Measurements from ENCODE around the gene IFT43.

Gene IFT43

DNA sequence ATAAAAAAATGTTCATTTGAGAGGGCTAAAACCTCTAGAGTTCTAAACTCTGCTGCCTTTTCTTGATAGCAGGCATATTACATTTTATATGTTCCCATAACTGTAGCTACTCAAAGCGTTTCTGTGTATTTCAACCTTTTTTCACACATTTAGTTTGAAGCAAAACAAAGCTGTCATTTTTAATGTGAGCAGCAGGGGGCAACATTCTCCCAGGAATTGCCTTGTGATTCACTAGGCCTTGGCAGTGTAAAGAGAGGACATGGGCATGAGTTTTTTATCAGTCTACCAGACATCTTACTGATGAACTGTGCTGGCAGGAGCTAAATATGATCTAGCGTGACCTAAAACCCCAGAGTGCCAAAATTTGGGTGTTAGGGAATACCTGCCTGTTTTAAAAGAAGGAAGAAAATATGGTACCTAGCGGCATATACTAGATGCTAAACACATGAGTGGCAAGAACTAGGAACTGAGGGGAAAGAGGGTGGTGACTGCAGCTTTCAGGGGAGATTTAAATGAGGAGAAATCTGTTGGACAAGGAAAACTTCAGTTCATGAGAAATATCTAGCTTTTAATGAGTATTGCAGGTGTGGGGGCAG is 65.3 kb downstream of the IFT43 start:
- H3K4me3 ChIP-seq (ENCODE audit: low read depth, low read length): no peak overlapping the region
- no peak for TF ChIP-seq POLR2A (IDR thresholded peaks at IDR 0.05; ENCODE audit: extremely low read depth, insufficient read length)
- TF ChIP-seq, protein P1, sequence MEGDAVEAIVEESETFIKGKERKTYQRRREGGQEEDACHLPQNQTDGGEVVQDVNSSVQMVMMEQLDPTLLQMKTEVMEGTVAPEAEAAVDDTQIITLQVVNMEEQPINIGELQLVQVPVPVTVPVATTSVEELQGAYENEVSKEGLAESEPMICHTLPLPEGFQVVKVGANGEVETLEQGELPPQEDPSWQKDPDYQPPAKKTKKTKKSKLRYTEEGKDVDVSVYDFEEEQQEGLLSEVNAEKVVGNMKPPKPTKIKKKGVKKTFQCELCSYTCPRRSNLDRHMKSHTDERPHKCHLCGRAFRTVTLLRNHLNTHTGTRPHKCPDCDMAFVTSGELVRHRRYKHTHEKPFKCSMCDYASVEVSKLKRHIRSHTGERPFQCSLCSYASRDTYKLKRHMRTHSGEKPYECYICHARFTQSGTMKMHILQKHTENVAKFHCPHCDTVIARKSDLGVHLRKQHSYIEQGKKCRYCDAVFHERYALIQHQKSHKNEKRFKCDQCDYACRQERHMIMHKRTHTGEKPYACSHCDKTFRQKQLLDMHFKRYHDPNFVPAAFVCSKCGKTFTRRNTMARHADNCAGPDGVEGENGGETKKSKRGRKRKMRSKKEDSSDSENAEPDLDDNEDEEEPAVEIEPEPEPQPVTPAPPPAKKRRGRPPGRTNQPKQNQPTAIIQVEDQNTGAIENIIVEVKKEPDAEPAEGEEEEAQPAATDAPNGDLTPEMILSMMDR (IDR thresholded peaks at IDR 0.05; ENCODE audit: low read depth, low read length): peak; percentile 53
- TF ChIP-seq, protein P2, sequence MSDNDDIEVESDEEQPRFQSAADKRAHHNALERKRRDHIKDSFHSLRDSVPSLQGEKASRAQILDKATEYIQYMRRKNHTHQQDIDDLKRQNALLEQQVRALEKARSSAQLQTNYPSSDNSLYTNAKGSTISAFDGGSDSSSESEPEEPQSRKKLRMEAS (IDR thresholded peaks at IDR 0.05; ENCODE audit: low read depth, low read length): no peak
- DNase-seq (ENCODE audit: low read depth): peak; percentile 66

DNA sequence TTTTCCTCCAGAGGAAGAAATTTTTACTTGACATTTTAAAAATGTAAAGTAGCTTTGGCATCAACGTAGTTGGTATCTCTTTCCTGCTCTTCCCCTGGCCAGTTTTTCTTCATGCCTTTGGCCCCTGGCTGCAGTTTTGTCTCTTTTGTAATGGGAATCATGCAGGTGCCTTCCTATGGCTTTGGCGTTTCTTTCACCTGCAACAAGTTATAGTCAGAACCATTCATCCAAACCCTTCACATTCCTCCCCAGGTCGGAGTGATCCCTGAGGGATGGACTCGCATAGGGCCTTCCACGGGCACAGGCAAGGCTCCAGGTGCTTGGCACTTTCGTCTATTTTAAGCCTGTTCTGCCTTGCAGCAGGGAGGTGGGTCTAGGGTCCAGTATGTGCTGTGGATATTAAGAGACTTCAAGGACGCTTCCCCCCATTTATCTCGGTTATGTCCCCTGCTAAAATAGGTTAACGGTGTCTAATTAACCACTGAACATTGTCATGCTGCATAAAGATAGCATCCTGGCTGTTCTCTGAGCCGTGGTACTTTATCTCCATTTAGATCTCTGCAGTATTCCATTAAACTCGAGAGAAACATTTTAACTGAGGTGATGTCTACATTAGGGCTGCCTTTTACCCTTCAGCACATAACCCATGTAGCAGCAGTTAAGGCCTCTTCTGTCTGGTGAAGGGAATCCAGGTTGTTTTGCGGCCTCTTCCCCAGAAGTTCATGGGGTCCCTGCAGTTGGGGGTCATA is 66.3 kb downstream of the IFT43 start:
- H3K4me3 ChIP-seq (ENCODE audit: low read depth, low read length): no peak overlapping the region

DNA sequence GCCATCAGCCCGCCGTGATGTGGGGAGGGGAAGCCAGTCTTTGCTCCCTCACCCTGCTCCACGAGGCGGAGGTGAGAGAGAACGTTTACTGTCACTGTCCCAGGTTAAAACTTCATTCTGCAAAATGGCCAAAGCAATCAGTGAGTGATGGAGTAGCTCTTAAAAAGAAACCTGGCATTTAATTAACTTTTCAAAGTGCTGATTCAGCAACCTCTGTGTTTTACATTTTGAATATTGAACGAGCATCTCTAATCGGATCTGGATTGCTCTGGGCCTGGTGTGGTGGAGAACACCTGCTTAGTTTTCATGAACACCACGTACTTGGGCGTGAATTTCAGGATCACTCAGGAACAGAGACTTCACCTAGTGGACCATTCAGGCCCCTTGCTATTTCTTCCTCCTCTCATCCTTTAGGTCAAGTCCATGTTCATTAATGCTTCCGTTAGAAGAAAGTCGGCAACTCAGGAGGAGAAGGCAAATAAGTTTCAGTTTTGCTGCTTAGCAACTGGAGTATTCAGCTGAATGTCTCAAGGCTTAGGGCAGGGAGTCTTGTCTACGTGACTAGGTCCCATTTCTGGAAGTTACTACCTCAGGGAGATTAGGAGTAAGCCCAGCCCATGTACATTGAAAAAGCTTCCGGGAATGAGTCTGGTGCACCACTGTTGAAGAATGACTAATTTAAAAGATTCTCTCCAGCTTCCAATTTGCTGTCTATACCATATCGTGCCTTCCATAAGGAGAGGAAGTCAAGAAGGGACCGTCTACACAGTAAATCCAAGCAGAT is 68.2 kb downstream of the IFT43 start:
- H3K4me3 ChIP-seq (ENCODE audit: low read depth, low read length): no peak overlapping the region
- no peak for DNase-seq (ENCODE audit: low read depth)
- TF ChIP-seq, protein P1 (IDR thresholded peaks at IDR 0.05; ENCODE audit: low read depth, low read length): no peak
- TF ChIP-seq, protein P2 (IDR thresholded peaks at IDR 0.05; ENCODE audit: low read depth, low read length): no peak
- TF ChIP-seq MYC (IDR thresholded peaks at IDR 0.05; ENCODE audit: low read depth, low read length) (no peak), POLR2A (IDR thresholded peaks at IDR 0.05; ENCODE audit: extremely low read depth, insufficient read length) (no peak)

More for the DNA sequence above, 66.3 kb downstream of the IFT43 start:
- no peak for DNase-seq (ENCODE audit: low read depth)
- no peak for TF ChIP-seq POLR2A (IDR thresholded peaks at IDR 0.05; ENCODE audit: extremely low read depth, insufficient read length)
- TF ChIP-seq, protein P1 (IDR thresholded peaks at IDR 0.05; ENCODE audit: low read depth, low read length): no peak
- TF ChIP-seq, protein P2 (IDR thresholded peaks at IDR 0.05; ENCODE audit: low read depth, low read length): no peak
- no peak for TF ChIP-seq MYC (IDR thresholded peaks at IDR 0.05; ENCODE audit: low read depth, low read length)

DNA sequence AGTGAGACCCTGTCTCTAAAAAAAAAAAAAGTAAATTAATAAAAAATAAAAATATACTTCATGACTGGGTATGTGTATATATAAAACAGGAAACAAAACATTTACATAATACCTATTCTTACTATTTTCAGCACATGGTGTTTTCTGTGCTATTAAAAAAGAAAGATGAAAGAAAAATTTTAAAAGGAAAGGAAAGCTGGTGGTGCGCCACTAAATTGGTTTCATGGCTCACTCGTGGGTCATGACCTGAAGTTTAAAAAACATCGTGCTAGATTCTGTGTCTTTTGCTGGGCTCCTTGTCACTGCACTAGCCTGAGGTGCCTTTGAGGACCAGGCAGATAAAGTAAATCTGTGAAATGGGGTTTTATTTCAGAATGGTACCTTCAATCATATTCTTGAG is 69.8 kb downstream of the IFT43 start:
- TF ChIP-seq, protein P1 (IDR thresholded peaks at IDR 0.05; ENCODE audit: low read depth, low read length): no peak
- TF ChIP-seq MYC (IDR thresholded peaks at IDR 0.05; ENCODE audit: low read depth, low read length): no peak
- TF ChIP-seq POLR2A (IDR thresholded peaks at IDR 0.05; ENCODE audit: extremely low read depth, insufficient read length): no peak
- TF ChIP-seq, protein P2 (IDR thresholded peaks at IDR 0.05; ENCODE audit: low read depth, low read length): no peak
- no peak for DNase-seq (ENCODE audit: low read depth)
- no peak overlapping the region for H3K4me3 ChIP-seq (ENCODE audit: low read depth, low read length)

DNA sequence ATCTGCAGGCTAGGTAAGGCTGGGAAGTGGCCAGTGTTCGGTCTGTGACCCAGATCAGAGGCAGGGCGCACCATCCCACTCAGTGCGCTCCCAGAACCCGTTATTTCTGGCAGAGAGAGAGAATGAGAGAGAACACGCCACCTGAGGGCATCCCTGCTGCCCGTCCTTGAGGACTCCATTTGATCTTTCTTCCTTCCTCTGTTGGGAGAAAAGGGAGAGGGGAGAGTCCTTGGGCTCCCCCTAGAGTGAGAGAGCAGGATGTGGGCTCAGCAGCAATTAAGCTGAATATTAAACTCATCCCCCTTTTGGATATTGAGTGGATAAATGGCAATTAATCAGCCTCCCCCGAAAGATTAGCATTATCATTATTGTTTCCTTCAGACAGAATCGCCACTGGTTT is 70.6 kb downstream of the IFT43 start:
- no peak overlapping the region for H3K4me3 ChIP-seq (ENCODE audit: low read depth, low read length)
- peak; percentile 29 for DNase-seq (ENCODE audit: low read depth)
- TF ChIP-seq, protein P2 (IDR thresholded peaks at IDR 0.05; ENCODE audit: low read depth, low read length): no peak
- TF ChIP-seq, protein P1 (IDR thresholded peaks at IDR 0.05; ENCODE audit: low read depth, low read length): peak; percentile 72
- TF ChIP-seq MYC (IDR thresholded peaks at IDR 0.05; ENCODE audit: low read depth, low read length): no peak

Measured in NB4 (cell line).